Psoas muscle (tissue), 8 donors: ENCODE measurements around the gene PDAP1. TPM values are rescaled to one million over a fixed set of nuclear protein-coding genes. Genes with fewer than 3 reads are reported as not detected.

ENCODE experiments used
- ATAC-seq, 4 donors: fragments of 200-7000 bp; cut with Tn5 transposase; one replicate each; pipeline ENCODE4 v1.9.1; 2020; ENCODE audit warnings: moderate library complexity in 3 of 4, mild to moderate bottlenecking in 2 of 4
- DNase-seq, 2 donors: peaks; one replicate each; pipeline ENCODE4 v3.0.0-alpha.2; 2020
- H3K27ac ChIP-seq: fragments of 200-600 bp; one replicate; pipeline ENCODE4 v1.8.0; 2022
- H3K27me3 ChIP-seq, 3 donors: fragments of 200-600 bp in 1 of 3; one replicate each; pipeline versions ENCODE4 v1.6.1 to v1.8.0; 2013 to 2022; ENCODE audit warnings: low read length in 2 of 3, mild to moderate bottlenecking in 2 of 3, moderate library complexity in 1 of 3; ENCODE audit not compliant: insufficient read depth in 3 of 3
- H3K36me3 ChIP-seq, 2 donors: fragments of 200-600 bp in 1 of 2; one replicate each; pipeline versions ENCODE4 v1.6.1 to v1.8.0; 2013 to 2022; ENCODE audit warnings: low read depth in 1 of 2, mild to moderate bottlenecking in 1 of 2, moderate library complexity in 1 of 2; ENCODE audit not compliant: insufficient read depth in 1 of 2
- H3K4me1 ChIP-seq: fragments of 200-600 bp; one replicate; pipeline ENCODE4 v1.8.0; 2022
- H3K4me3 ChIP-seq: fragments of 200-600 bp; one replicate; pipeline ENCODE4 v1.8.0; 2022; ENCODE audit warnings: mild to moderate bottlenecking
- H3K9me3 ChIP-seq: fragments of 200-600 bp; one replicate; pipeline ENCODE4 v1.8.0; 2022
- CTCF ChIP-seq: fragments of 200-600 bp; IDR thresholded peaks from one replicate; pipeline ENCODE4 v1.8.0; 2022; ENCODE audit warnings: antibody characterized with exemption
- WGBS, 3 donors: extraction: QIAGEN DNeasy Blood & Tissue Kit; methylation state at CpG; one replicate each; pipeline versions ENCODE4 v1.1.6 to v1.1.7; 2013; 5-methylcytosine and 5-hydroxymethylcytosine counted together
- intact Hi-C, 2 donors: fragments of 100-400 bp; cut with DNase I; formaldehyde crosslinking; loops; one replicate each; pipeline versions ENCODE4 v1.11.0 to v1.14.2; 2022
- polyA plus RNA-seq, 3 donors: library from polyadenylated mRNA; stranded (reverse); fragments of 200-250 nt; gene quantifications; one replicate each; pipeline ENCODE4 v1.2.3, GENCODE V29; 2013
- total RNA-seq, 4 donors: library from RNA; stranded (reverse); fragmentation: NEBNext Ultra II Directional in 2 of 4; extraction: Animal tissue kit (Norgen Biotek cat#: 25700) in 2 of 4; gene quantifications; one replicate each; pipeline versions ENCODE4 v1.2.1 to v1.2.4, GENCODE V29; 2021 to 2023
- donor health status: healthy with polysubstance abuse.
- donor health status: DM: no; HTN: no; CAD: no; lungs with moderate emphysema.
- donor health status: Bipolar disorder and iron deficiency.
- donor health status: healthy.
- donor health status: DM: yes; HTN: yes; CAD: no.
- donor health status: DM: no; HTN: no; CAD: no.
- donor health status: DM: no; HTN: no; CAD: no.
- donor health status: DM: yes; HTN: yes; CAD: no.

The PDAP1 gene
- total and polyA plus RNA-seq, 7 donors, result 131 to 437 (median 174) TPM

GRCh38 chr7:99372275-99373090 is 35.9 kb downstream of the PDAP1 start:
- intact Hi-C loops, result no loop called here
- no peak for TF ChIP-seq CTCF
- Histone ChIP-seq H3K27me3 (no peaks in the 10 kb centered on the region), H3K4me1 (peaks cover 8% of the 10 kb centered on the region), H3K4me3 (no peak overlapping the region), H3K36me3 (peaks cover 0 to 15% of the 10 kb centered on the region in 2 donors), H3K9me3 (no peaks in the 10 kb centered on the region), H3K27ac (no peak overlapping the region)
- ATAC-seq (no peak), DNase-seq (no peak)
- WGBS, 3 donors, result 40% methylated on average over 21 of the region's 21 CpGs

GRCh38 chr7:99371376-99371920 is 36.9 kb downstream of the PDAP1 start:
- H3K36me3 ChIP-seq, result peaks cover 0 to 23% of the 10 kb centered on the region in 2 donors
- TF ChIP-seq CTCF, result no peak
- no peaks in the 10 kb centered on the region for H3K27me3 ChIP-seq
- H3K27ac ChIP-seq, result no peak overlapping the region
- 90 to 93% (median 91%) methylated on average over 11 of the region's 11 CpGs for WGBS, 3 donors
- peaks cover 8% of the 10 kb centered on the region for H3K4me1 ChIP-seq
- no peaks in the 10 kb centered on the region for H3K9me3 ChIP-seq
- intact Hi-C loops, result no loop called here
- DNase-seq, result peak in 1 of 2 donors; percentile 15
- no peak overlapping the region for H3K4me3 ChIP-seq
- ATAC-seq, result no peak

GRCh38 chr7:99369767-99370391 is 38.5 kb downstream of the PDAP1 start:
- intact Hi-C loops, result loop anchor here (2.0 to 5.0 kb wide), 2 partner anchors 43 to 47 kb away; no protein-coding TSS in a partner anchor
- peaks cover 0 to 39% of the 10 kb centered on the region in 2 donors for H3K36me3 ChIP-seq
- no peak overlapping the region for H3K27ac ChIP-seq
- no peak for TF ChIP-seq CTCF
- ATAC-seq (no peak), DNase-seq (peak in 1 of 2 donors; percentile 22)
- no peak overlapping the region for H3K4me3 ChIP-seq
- no peaks in the 10 kb centered on the region for H3K27me3 ChIP-seq
- no peaks in the 10 kb centered on the region for H3K9me3 ChIP-seq
- H3K4me1 ChIP-seq, result peaks cover 5% of the 10 kb centered on the region
- WGBS, 3 donors, result 30 to 49% (median 38%) methylated on average over 8 to 9 of the region's 9 CpGs

GRCh38 chr7:99368750-99369389 is 39.5 kb downstream of the PDAP1 start:
- no peak for TF ChIP-seq CTCF
- peaks cover 5% of the 10 kb centered on the region for H3K4me1 ChIP-seq
- 90 to 92% (median 91%) methylated on average over 13 of the region's 13 CpGs for WGBS, 3 donors
- intact Hi-C loops, result loop anchor here (2.0 to 5.0 kb wide), 2 partner anchors 42 to 48 kb away; no protein-coding TSS in a partner anchor
- DNase-seq (no peak), ATAC-seq (no peak)
- H3K36me3 ChIP-seq, result peaks cover 0 to 49% of the 10 kb centered on the region in 2 donors
- H3K27ac ChIP-seq, result no peak overlapping the region
- H3K27me3 ChIP-seq, result no peaks in the 10 kb centered on the region
- H3K9me3 ChIP-seq, result no peaks in the 10 kb centered on the region
- H3K4me3 ChIP-seq, result no peak overlapping the region
